HepG2 (cell line): Measurements from ENCODE around the gene RSPH9. TPM values are rescaled to one million over a fixed set of nuclear protein-coding genes. Genes with fewer than 3 reads are reported as not detected.

Experiments used
- ATAC-seq: fragments of 200-7000 bp; cut with Tn5 transposase; 3 replicates; pipeline ENCODE4 v1.9.1; 2020; ENCODE audit warnings: mild to moderate bottlenecking, moderate library complexity
- BruUV-seq: library from RNA; stranded (reverse); fragments of 400-500 nt; replicated peaks from 2 replicates; lab custom pipeline; 2021; lab: Mats Ljungman, UMichigan
- CTCF ChIA-PET: fragments of 300-600 bp; formaldehyde crosslinking; extraction: SDS; loops from one replicate; lab custom pipeline; 2021; ENCODE audit warnings: low total read pairs, inconsistent platforms, low intra/inter-chr PET ratio; lab: Yijun Ruan, JAX
- POLR2A ChIA-PET: fragments of 350-600 bp; sonication (Branson Sonifier 250); formaldehyde crosslinking; loops from one replicate; lab custom pipeline; 2020; ENCODE audit warnings: antibody characterized with exemption, inconsistent platforms; lab: Yijun Ruan, JAX
- DNase-seq: peaks from one replicate; pipeline ENCODE4 v3.0.0-alpha.2; 2015; ENCODE audit warnings: low spot score
- FAIRE-seq: peaks from 3 replicates; lab custom pipeline; 2011; peaks lifted over from hg19 to GRCh38; lab: Jason Lieb, UNC
- H2AFZ ChIP-seq: one replicate; pipeline ENCODE4 v1.6.1; 2011; ENCODE audit warnings: low read length, inconsistent platforms
- H3K27ac ChIP-seq: fragments of 300-600 bp; 3 replicates; pipeline ENCODE4 v1.8.0; 2011; ENCODE audit warnings: mixed run types, mild to moderate bottlenecking, mixed read lengths, low read length, inconsistent platforms; ENCODE audit not compliant: insufficient read depth; ENCODE audit errors: extremely low read length
- H3K27me3 ChIP-seq, 2 experiments: fragments of 200-600 bp in 1 of 2; 2 replicates in 1 of 2; 3 replicates in 1 of 2; pipeline versions ENCODE4 v1.6.0 to v1.8.0; 2011; ENCODE audit warnings: low read length in 2 of 2, mild to moderate bottlenecking in 2 of 2, moderate library complexity in 2 of 2, inconsistent platforms in 1 of 2; ENCODE audit not compliant: insufficient read depth in 2 of 2, control insufficient read depth in 1 of 2
- H3K36me3 ChIP-seq, 2 experiments: fragments of 200-600 bp in 1 of 2; replicated peaks in 1 of 2; 2 replicates in 1 of 2; 3 replicates in 1 of 2; pipeline versions ENCODE4 v1.5.1 to v1.8.0; 2011; ENCODE audit warnings: low read length in 2 of 2, inconsistent platforms in 1 of 2; ENCODE audit not compliant: insufficient read depth in 2 of 2, control insufficient read depth in 1 of 2
- H3K4me1 ChIP-seq: 2 replicates; pipeline ENCODE4 v1.5.1; 2012; ENCODE audit warnings: low read length, inconsistent platforms; ENCODE audit not compliant: insufficient read depth
- H3K4me2 ChIP-seq: 2 replicates; pipeline ENCODE4 v1.6.0; 2011; ENCODE audit warnings: low read depth, low read length, inconsistent platforms
- H3K4me3 ChIP-seq, 3 experiments: fragments of 200-600 bp in 1 of 3; sonication (generic), shearing (Covaris generic) in 1 of 3; replicated peaks in 1 of 3; 2 replicates each; pipeline ENCODE4 v1.5.1; 2011 to 2016; ENCODE audit warnings: low read length in 3 of 3, inconsistent platforms in 2 of 3, low read depth in 2 of 3, mild to moderate bottlenecking in 2 of 3, control low read depth in 1 of 3, mixed read lengths in 1 of 3; ENCODE audit not compliant: insufficient read depth in 1 of 3
- H3K79me2 ChIP-seq: one replicate; pipeline ENCODE4 v1.6.1; 2011; ENCODE audit warnings: low read length, inconsistent platforms; ENCODE audit not compliant: insufficient read depth
- H3K9ac ChIP-seq: 2 replicates; pipeline ENCODE4 v1.6.0; 2011; ENCODE audit warnings: mild to moderate bottlenecking, low read depth, low read length, inconsistent platforms; ENCODE audit not compliant: insufficient read depth
- H3K9me3 ChIP-seq: 2 replicates; pipeline ENCODE4 v1.5.1; 2012; ENCODE audit warnings: mild to moderate bottlenecking, low read length
- H4K20me1 ChIP-seq: 2 replicates; pipeline ENCODE4 v1.6.0; 2011; ENCODE audit warnings: inconsistent platforms, mild to moderate bottlenecking, low read length, moderate library complexity; ENCODE audit not compliant: insufficient read depth
- CENPT ChIP-seq: sonication (generic); formaldehyde crosslinking; IDR thresholded peaks from 2 replicates; pipeline ENCODE4 v1.8.0; 2022; ENCODE audit warnings: low read depth, mild to moderate bottlenecking, moderate library complexity, missing genetic modification reagents
- ELF4 ChIP-seq: sonication (generic); formaldehyde crosslinking; IDR thresholded peaks from 2 replicates; pipeline ENCODE4 v1.5.0; 2020; ENCODE audit warnings: missing genetic modification reagents, mild to moderate bottlenecking, moderate library complexity, borderline replicate concordance
- HNRNPL ChIP-seq: fragments of 200-400 bp; formaldehyde crosslinking; IDR thresholded peaks from 2 replicates; pipeline ENCODE4 v1.6.1; 2017; ENCODE audit warnings: mild to moderate bottlenecking, low read depth, low read length
- ISL2 ChIP-seq: sonication (generic); formaldehyde crosslinking; IDR thresholded peaks from 2 replicates; pipeline ENCODE4 v1.5.0; 2020; ENCODE audit warnings: missing genetic modification reagents
- NCOA2 ChIP-seq: sonication (generic); formaldehyde crosslinking; IDR thresholded peaks from 2 replicates; pipeline ENCODE4 v1.8.0; 2022; ENCODE audit warnings: inconsistent platforms
- PHF21A ChIP-seq: sonication (generic); formaldehyde crosslinking; IDR thresholded peaks from 2 replicates; pipeline ENCODE4 v1.5.0; 2020; ENCODE audit warnings: mild to moderate bottlenecking, missing genetic modification reagents
- ZNF430 ChIP-seq: sonication (generic); formaldehyde crosslinking; IDR thresholded peaks from 2 replicates; pipeline ENCODE4 v1.9.0; 2021; ENCODE audit warnings: mild to moderate bottlenecking, missing genetic modification reagents
- ZNF432 ChIP-seq: sonication (generic); formaldehyde crosslinking; IDR thresholded peaks from 2 replicates; pipeline ENCODE4 v1.5.0; 2020; ENCODE audit warnings: missing genetic modification reagents, mild to moderate bottlenecking, borderline replicate concordance
- ZNF484 ChIP-seq: sonication (generic); formaldehyde crosslinking; IDR thresholded peaks from 2 replicates; pipeline ENCODE4 v1.5.1; 2020; ENCODE audit warnings: mild to moderate bottlenecking, low read depth, missing genetic modification reagents, borderline replicate concordance
- ZNF709 ChIP-seq: sonication (generic); formaldehyde crosslinking; IDR thresholded peaks from 2 replicates; pipeline ENCODE4 v1.5.0; 2020; ENCODE audit warnings: mild to moderate bottlenecking, missing genetic modification reagents
- WGBS: methylation state at CpG from one replicate; pipeline ENCODE4 v1.1.6; 2017; ENCODE audit warnings: low lambda C conversion rate; 5-methylcytosine and 5-hydroxymethylcytosine counted together
- in situ Hi-C: cut with HindIII; loops from 2 replicates; pipeline ENCODE4 v1.10.0; 2017; ENCODE audit warnings: low pct_unique_long_range_greater_than_20kb; ENCODE audit not compliant: extremely low pct_ligation_motif_present
- intact Hi-C: fragments of 100-400 bp; cut with micrococcal nuclease; formaldehyde crosslinking; loops from one replicate; pipeline ENCODE4 v1.10.0; 2022; ENCODE audit not compliant: unreplicated experiment
- polyA plus RNA-seq, 8 experiments: library from polyadenylated mRNA; depleted of rRNA in 3 of 8; stranded (reverse) in 7 of 8; unstranded in 1 of 8; fragments of >200 nt; fragmentation: Illumina TruSeq in 4 of 8; extraction: Trizol in 4 of 8; gene quantifications; 2 replicates each; pipeline versions ENCODE4 v1.2.1 to v1.2.3, GENCODE V29; 2011 to 2016; ENCODE audit warnings: low read depth in 4 of 8, missing spikeins in 1 of 8, mixed read lengths in 1 of 8; ENCODE audit not compliant: insufficient read depth in 1 of 8
- total RNA-seq, 5 experiments: library from RNA; depleted of rRNA; stranded (reverse); fragments of >200 nt; fragmentation: Illumina TruSeq; extraction: Trizol; gene quantifications; 2 replicates each; pipeline ENCODE4 v1.2.3, GENCODE V29; 2016; ENCODE audit warnings: low read depth in 1 of 5
- TF ChIP-seq, protein P1 (sequence below): sonication (generic); formaldehyde crosslinking; IDR thresholded peaks from 2 replicates; pipeline ENCODE4 v1.9.0; 2021; ENCODE audit warnings: missing genetic modification reagents, mild to moderate bottlenecking, borderline replicate concordance
- TF ChIP-seq, protein P2 (sequence below): sonication (generic); formaldehyde crosslinking; IDR thresholded peaks from 2 replicates; pipeline ENCODE4 v1.8.1; 2023; ENCODE audit warnings: missing genetic modification reagents, inconsistent platforms, borderline replicate concordance
- TF ChIP-seq, protein P3 (sequence below): sonication (generic); formaldehyde crosslinking; IDR thresholded peaks from 2 replicates; pipeline ENCODE4 v1.9.0; 2021; ENCODE audit warnings: missing genetic modification reagents, borderline replicate concordance
- TF ChIP-seq, protein P4 (sequence below): sonication (generic); formaldehyde crosslinking; IDR thresholded peaks from 2 replicates; pipeline ENCODE4 v1.8.1; 2023; ENCODE audit warnings: mild to moderate bottlenecking, moderate library complexity, missing genetic modification reagents
- TF ChIP-seq, protein P5 (sequence below), 2 experiments: fragments of 450-650 bp in 1 of 2; sonication (generic) in 1 of 2; formaldehyde crosslinking; IDR thresholded peaks; 2 replicates each; pipeline versions ENCODE4 v1.5.0 to v1.8.0; 2020 to 2022; ENCODE audit warnings: mild to moderate bottlenecking in 1 of 2, missing genetic modification reagents in 1 of 2

The RSPH9 gene
- total and polyA plus RNA-seq, 2 of the 13 experiments (the other 11 are each of a cell fraction or from before 2014, with no cell fraction given), result 0.04 TPM; not detected in 1

DNA sequence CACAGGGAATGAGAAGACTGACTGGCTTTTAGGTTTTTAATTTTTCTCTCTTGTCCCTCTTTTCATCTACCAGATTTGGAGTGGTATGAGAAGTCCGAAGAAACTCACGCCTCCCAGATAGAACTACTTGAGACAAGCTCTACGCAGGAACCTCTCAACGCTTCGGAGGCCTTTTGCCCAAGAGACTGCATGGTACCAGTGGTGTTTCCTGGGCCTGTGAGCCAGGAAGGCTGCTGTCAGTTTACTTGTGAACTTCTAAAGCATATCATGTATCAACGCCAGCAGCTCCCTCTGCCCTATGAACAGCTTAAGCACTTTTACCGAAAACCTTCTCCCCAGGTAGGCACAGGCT is 8.6 kb upstream of the RSPH9 start:
- peaks cover 10 to 26% of the 10 kb centered on the region in 2 experiments; a peak in 4 of 5 replicates for H3K36me3 ChIP-seq
- no peaks in the 10 kb centered on the region; a peak in 1 of 5 replicates for H3K27me3 ChIP-seq
- H3K27ac ChIP-seq, result peak overlapping the region; percentile 68
- no TSS peak for BruUV-seq
- DNase-seq (no peak), ATAC-seq (peak; percentile 38), FAIRE-seq (no peak)
- H3K4me1 ChIP-seq, result peaks cover 40% of the 10 kb centered on the region
- TF ChIP-seq, protein P1, sequence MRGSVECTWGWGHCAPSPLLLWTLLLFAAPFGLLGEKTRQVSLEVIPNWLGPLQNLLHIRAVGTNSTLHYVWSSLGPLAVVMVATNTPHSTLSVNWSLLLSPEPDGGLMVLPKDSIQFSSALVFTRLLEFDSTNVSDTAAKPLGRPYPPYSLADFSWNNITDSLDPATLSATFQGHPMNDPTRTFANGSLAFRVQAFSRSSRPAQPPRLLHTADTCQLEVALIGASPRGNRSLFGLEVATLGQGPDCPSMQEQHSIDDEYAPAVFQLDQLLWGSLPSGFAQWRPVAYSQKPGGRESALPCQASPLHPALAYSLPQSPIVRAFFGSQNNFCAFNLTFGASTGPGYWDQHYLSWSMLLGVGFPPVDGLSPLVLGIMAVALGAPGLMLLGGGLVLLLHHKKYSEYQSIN (CRISPR knock-in tag), result 0 out of 2 replicates have a peak, but pooled peaks have one; percentile 7
- TF ChIP-seq ISL2 (CRISPR knock-in tag) (no peak), PHF21A (CRISPR knock-in tag) (no peak), ZNF484 (CRISPR knock-in tag) (0 out of 2 replicates have a peak, but pooled peaks have one; percentile 14), NCOA2 (CRISPR knock-in tag) (no peak), ZNF709 (CRISPR knock-in tag) (peak; percentile 43; the same call in 1 of the 2 replicates), ZNF430 (CRISPR knock-in tag) (0 out of 2 replicates have a peak, but pooled peaks have one; percentile 8), ELF4 (CRISPR knock-in tag) (peak; percentile 4; the same call in 1 of the 2 replicates), HNRNPL (no peak), CENPT (CRISPR knock-in tag) (no peak), ZNF432 (CRISPR knock-in tag) (0 out of 2 replicates have a peak, but pooled peaks have one; percentile 28)
- TF ChIP-seq, protein P2, sequence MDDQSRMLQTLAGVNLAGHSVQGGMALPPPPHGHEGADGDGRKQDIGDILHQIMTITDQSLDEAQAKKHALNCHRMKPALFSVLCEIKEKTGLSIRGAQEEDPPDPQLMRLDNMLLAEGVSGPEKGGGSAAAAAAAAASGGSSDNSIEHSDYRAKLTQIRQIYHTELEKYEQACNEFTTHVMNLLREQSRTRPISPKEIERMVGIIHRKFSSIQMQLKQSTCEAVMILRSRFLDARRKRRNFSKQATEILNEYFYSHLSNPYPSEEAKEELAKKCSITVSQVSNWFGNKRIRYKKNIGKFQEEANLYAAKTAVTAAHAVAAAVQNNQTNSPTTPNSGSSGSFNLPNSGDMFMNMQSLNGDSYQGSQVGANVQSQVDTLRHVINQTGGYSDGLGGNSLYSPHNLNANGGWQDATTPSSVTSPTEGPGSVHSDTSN (CRISPR knock-in tag), result no peak
- TF ChIP-seq, protein P3, sequence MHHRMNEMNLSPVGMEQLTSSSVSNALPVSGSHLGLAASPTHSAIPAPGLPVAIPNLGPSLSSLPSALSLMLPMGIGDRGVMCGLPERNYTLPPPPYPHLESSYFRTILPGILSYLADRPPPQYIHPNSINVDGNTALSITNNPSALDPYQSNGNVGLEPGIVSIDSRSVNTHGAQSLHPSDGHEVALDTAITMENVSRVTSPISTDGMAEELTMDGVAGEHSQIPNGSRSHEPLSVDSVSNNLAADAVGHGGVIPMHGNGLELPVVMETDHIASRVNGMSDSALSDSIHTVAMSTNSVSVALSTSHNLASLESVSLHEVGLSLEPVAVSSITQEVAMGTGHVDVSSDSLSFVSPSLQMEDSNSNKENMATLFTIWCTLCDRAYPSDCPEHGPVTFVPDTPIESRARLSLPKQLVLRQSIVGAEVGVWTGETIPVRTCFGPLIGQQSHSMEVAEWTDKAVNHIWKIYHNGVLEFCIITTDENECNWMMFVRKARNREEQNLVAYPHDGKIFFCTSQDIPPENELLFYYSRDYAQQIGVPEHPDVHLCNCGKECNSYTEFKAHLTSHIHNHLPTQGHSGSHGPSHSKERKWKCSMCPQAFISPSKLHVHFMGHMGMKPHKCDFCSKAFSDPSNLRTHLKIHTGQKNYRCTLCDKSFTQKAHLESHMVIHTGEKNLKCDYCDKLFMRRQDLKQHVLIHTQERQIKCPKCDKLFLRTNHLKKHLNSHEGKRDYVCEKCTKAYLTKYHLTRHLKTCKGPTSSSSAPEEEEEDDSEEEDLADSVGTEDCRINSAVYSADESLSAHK, result 0 out of 2 replicates have a peak, but pooled peaks have one; percentile 12
- TF ChIP-seq, protein P4, sequence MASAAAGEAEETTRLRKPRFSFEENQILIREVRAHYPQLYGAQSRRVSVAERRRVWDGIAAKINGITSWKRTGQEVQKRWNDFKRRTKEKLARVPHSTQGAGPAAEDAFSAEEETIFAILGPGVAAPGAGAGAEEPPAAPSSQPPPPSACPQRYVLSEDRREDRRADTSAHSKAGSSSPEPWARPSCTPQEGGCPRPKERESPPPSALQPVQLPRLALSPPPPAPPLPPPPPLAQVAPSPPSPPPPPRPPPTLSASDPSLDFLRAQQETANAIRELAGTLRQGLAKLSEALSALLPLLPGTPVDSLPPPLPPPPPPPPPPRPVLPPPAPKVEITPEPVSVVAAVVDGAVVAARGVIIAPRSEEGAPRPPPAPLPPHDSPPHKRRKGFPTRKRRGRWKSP, result no peak
- TF ChIP-seq, protein P5, sequence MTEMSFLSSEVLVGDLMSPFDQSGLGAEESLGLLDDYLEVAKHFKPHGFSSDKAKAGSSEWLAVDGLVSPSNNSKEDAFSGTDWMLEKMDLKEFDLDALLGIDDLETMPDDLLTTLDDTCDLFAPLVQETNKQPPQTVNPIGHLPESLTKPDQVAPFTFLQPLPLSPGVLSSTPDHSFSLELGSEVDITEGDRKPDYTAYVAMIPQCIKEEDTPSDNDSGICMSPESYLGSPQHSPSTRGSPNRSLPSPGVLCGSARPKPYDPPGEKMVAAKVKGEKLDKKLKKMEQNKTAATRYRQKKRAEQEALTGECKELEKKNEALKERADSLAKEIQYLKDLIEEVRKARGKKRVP (CRISPR knock-in tag; IDR thresholded peaks at IDR 0.05), result 0 out of 4 replicates have a peak, but pooled peaks of 1 of the 2 experiments have one; percentile 14
- in situ Hi-C loops (no loop called here), intact Hi-C loops (no loop called here)
- POLR2A ChIA-PET, result interaction anchor here (0.6 to 2.6 kb wide), 10 partner anchors 9 to 1693 kb away, joined by 3 to 32 read pairs (median 6); partner anchors contain the start of genes POLH, RSPH9 and XPO5
- peak overlapping the region; percentile 98 for H3K4me2 ChIP-seq
- CTCF ChIA-PET, result no interaction called here
- peak overlapping the region; percentile 83 to 98 (median 88) for H3K4me3 ChIP-seq
- WGBS, result 8% methylated on average over 7 of the region's 7 CpGs
- H3K79me2 ChIP-seq, result peaks cover 30% of the 10 kb centered on the region
- H2AFZ ChIP-seq, result no peak overlapping the region
- no peaks in the 10 kb centered on the region for H3K9me3 ChIP-seq
- no peaks in the 10 kb centered on the region for H4K20me1 ChIP-seq
- H3K9ac ChIP-seq, result peak overlapping the region; percentile 91
